ENCODE results near the gene ATP6V1C2.
"Not testable (repeated sequence)": the region's sequence is repeated elsewhere in the genome, so short reads cannot be mapped to it uniquely, and the experiment has no call there.

ATP6V1C2 gene

DNA sequence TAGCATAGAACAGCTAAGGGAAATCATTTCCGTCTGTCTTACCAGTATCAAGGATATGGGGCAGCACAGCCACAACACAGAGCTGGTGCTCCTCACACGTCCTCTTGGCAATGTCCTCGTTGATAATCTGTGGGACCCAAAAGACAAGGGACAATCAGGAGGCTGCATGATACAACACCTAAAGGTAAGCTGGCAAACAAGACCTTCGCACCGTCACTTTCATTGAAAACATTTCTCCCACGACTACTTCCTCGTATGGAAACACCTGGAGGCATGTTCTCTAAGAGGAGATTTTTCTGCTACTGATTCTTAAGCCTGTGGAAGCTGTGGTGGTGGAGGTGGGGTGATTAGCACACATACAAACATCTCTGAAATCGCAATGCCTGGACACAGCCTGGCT lies 67.4 kb downstream of the ATP6V1C2 start:
- DNase-seq: no peak

DNA sequence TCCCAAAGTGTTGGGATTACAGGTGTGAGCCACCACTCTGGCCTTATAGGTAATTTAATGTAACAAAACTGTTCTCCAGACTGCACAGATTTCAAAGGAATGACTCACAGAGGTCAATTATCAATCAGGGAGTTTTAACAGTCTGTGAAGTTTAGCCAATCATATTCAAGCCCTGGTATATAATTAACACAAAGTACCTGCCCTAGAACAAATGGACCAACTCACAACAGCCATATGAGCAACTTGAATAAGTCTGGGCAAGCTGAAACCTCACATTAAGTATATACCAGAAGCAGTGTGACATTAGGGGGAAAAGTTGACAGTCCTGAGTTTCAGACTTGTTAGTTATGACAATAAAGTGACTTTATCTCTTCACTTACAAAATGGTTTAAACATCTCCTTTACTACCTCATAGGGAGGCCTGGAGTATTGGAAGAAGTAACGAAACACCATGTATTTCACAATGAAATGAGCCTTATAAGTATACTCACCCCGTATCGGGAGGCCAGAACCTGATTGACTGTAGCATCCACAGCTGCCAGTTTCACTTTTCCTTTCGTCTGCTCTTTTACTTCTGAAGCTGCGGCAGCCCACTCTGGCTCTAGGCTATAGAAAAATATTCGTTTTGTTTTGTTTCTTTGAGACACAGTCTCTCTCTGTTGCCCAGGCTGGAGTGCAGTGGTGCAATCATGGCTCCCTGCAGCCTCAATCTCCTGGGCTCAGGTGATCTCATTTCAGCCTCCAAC lies 69.0 kb downstream of the ATP6V1C2 start:
- no peak for DNase-seq

- DNase-seq: no peak
Measured at GRCh38 chr2:10792001-10792634, 70.7 kb downstream of the ATP6V1C2 start.

DNA sequence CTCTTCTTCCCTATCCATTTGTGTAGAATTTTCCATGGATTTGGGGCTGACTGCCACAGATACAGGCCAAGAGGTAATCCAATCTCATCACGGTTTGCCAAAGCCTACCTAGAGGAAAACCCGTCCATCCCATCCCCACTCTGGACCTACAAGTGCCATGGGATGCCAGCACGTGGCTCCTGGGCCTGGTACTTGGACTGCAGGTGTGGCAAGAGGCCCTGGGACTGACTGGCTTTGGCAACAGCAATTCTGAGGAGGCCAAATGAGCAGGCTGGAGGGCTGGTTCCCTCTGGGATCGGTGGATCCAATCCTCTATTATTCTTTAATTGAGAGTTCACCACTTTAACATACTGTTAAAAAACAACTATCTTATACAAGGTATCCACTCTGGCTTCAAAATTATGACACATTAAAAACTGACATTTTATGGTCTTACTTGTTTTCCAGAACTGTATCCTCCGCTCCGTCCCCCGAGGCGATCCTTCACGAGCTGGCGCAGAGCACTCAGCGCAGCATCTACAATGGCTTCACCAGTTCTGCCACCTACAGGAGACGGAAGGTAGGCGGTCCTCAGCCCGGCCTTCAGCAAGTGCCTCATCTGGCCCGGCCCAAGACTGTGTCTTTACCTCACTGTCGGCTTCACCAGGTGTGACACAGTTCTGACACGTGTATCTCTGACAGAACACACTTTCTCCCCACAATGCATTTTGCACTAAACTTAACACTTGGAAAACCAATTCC lies 71.4 kb downstream of the ATP6V1C2 start:
- no peak for DNase-seq

- DNase-seq: no peak
Measured at GRCh38 chr2:10793816-10794215, 72.4 kb downstream of the ATP6V1C2 start.

DNA sequence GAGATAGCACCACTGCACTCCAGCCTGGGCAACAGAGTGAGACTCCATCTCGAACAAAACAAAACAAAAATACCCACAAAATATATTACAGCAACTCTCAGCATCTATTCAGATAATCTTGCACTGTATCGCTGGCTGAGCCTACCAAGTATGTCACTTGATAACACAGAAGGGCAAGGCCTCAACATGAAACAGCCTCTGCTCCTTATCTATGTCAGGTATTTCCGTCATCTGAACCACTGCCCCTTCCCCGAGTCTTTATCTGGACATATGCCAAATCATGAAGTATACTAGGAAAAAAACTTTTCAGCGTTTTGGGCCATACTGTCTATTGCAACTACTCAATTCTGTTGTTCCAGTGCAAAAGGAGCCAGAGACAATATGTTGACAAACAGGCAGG lies 73.4 kb downstream of the ATP6V1C2 start:
- no peak for DNase-seq

GRCh38 chr2:10795508-10796046 lies 74.1 kb downstream of the ATP6V1C2 start:
- DNase-seq: no peak

DNA sequence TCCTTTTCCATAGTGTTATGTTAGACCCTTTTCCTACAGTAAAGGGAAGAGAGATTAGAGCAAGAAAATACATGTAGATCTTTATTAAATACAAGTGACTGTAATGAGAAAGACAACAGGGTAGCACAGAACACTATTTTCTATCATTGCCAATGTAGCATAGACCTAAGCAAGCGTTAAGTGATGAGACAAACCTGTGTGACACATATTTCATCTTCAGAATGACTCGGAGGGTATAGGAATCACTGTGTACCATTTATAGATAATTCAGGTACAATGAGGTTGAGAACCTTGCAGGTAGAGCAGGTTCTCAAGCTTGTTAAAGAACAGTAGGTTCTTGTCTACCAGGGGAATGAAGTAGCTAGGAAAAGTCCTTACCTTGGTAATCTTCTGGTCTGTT lies 75.3 kb downstream of the ATP6V1C2 start:
- DNase-seq: no peak

DNA sequence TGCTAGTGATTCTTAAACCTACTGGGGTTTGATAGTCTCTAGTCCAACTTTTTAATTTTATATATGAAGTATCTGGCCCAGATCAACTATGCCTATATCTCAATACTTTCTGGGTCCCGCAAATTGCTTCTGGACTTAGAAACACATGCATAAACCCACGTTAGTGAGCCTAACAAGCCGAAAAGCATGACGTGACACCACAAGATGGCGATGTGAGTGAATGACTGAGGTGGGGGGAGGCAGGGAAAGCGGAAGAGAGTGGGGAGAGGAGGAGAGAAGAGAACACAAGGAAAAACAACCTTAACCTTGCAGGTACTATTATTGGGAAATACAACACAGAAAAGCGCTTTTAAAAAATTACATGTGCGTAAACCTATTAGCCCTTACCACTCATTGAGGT lies 77.4 kb downstream of the ATP6V1C2 start:
- DNase-seq: no peak

DNA sequence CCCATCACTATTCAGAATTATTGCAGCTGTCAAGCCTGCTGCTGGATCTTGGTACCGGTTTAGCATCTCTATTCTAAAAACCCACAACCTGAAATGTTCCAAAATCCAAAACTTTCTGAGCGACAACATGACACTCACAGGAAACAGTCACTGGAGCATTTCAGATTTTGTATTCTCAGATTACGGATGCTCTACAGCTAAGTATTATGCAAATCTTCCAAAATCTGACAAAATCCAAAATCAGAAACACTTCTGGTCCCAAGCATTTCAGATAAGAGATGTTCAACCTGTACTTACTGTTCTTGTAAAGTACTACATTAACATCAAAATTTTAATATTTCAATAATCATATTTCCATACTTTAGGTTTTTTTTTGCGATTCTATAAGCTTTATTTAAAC lies 78.7 kb downstream of the ATP6V1C2 start:
- DNase-seq: no peak

DNA sequence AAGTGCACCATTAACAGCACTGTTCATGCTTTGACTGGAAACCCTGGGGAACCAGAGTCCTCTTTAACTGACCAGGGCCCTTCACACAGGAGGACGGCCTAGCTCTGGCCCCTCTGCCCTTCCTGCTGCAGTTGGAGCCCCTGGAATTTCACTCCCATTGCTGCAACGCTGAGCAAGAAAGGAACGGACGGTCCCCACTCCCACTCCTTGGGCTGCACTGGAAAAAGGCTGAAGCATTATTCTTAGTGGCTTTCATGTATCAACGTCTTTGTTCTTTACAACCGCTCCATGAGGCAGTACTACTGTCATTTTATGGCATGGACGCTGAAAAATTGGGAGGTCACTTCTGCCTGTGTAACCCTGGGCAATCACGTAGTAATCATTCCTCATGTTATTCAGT lies 81.2 kb downstream of the ATP6V1C2 start:
- no peak for DNase-seq

GRCh38 chr2:10805990-10806389 lies 84.6 kb downstream of the ATP6V1C2 start:
- not testable (repeated sequence) for DNase-seq

GRCh38 chr2:10806543-10806942 lies 85.1 kb downstream of the ATP6V1C2 start:
- DNase-seq: no peak

- no peak for DNase-seq
Measured at GRCh38 chr2:10810202-10811161, 89.1 kb downstream of the ATP6V1C2 start.

DNA sequence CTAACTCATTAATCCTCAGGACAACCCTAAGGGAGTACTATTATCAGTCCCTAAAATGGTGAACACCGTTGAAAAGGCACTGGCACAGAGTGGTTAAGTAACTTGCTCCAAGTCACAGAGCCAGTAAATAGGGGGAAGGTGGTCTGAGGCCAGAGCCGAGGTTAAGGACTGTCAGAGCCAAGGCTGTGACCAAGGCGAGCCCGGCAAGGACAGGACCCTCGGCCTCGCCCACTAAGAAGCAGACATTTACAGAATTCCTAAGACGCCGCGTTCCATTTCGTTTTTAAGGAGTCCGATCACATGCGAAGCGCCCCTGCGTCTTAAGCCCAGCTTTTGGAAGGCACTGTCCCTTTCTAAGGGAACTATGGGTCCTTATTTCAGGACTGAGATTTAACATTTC lies 90.1 kb downstream of the ATP6V1C2 start:
- no peak for DNase-seq

DNA sequence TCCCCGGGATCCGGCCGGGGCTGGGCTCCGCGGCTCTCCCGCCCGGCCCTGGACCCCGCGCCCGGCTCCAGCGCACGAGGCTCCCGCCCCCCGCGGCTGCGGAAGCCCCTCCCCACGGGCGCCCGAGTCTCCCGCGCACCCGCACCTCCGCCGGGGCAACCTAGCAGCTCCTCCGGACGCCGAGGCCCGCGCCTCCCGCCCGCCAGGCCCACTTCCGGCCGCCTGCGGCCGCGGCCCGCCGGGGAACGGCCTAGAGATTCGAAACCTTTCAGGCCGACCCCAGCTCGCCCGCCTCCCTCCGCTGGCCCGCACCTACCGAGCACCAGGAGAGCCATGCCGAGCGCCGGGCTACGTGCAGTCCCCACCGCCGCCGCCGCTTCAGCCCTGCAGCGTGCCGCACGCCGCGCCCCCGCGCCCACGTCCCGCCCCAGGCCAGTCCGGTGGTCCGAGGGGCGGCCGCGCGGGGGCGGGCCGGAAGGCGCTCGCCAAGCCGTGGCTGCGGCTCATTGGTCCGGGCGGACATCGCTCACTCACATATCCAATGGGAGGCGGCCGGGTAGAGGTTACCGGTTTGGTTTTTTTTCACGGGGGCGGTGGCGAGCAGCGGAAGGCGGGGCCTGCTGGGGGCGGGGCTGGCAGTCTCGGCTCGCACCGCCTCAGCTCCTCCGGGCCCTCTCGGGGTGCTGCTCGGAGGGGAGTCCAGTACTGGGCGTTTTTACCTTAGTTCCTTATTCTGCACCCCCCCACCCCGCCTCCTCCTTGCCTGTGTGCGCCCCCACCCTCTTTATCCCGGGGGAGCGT lies 91.1 kb downstream of the ATP6V1C2 start, which contains the start of gene PDIA6:
PDIA6 (minus strand) TSS at position 424 of the 801 bp plus-strand sequence; CDS start at position 335, 89 bp downstream.
- peak; percentile 88 for DNase-seq

- not testable (repeated sequence) for DNase-seq
Measured at GRCh38 chr2:10813163-10814138, 92.0 kb downstream of the ATP6V1C2 start.

GRCh38 chr2:10814142-10814541 lies 92.7 kb downstream of the ATP6V1C2 start:
- DNase-seq: no peak

DNA sequence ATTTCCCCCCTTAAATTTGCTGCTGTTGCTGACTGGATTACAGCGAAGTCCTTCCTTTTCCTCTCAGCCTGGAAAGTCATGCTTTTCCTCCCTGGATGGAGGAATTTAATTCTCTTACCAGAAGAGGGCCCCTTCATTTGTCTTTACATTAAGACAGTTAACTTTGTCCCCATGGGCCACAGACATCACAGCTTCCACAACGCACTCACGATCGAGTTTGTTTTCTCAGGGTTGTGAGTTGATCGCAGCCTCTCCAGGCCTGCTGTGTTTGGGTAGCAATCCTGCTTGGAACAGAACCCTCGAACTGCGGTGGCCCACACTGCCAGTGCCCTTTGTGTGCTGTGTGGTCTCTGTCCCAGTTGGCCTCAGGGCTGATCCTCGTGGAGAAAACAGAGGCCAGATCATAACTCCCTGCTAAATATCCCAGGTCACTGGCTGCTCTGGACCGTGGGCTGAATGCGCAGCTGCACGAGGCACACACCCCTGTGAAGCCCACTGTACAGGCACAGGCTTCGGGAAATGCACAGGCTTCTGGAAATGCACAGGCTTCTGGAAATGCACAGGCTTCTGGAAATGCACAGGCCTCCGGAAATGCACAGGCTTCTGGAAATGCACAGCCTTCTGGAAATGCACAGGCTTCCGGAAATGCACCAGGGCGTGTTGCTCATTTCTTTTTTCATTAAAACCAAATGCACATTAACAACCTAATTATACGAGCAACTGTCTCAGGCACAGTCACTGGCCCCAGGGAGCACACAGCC lies 93.3 kb downstream of the ATP6V1C2 start:
- no peak for DNase-seq

Data from NCI-H1048 (cell line).